ENCODE results near the gene HIF1A. TPM values are rescaled to one million over a fixed set of nuclear protein-coding genes. Genes with fewer than 3 reads are reported as not detected.
"Not testable (repeated sequence)": the region's sequence is repeated elsewhere in the genome, so short reads cannot be mapped to it uniquely, and the experiment has no call there.

Gene HIF1A
- total RNA-seq, 1 donor from 2014 or later = 128 TPM

- DNase-seq (ENCODE audit: low read depth in 2 of 2) = not testable (repeated sequence)
Observed at GRCh38 chr14:61746346-61746745, 51.0 kb downstream of the HIF1A start.

GRCh38 chr14:61746881-61747280 lies 51.6 kb downstream of the HIF1A start:
- no peak for DNase-seq (ENCODE audit: low read depth in 2 of 2)

- no peak for DNase-seq (ENCODE audit: low read depth in 2 of 2)
Observed at GRCh38 chr14:61747342-61747741, 52.0 kb downstream of the HIF1A start.

GRCh38 chr14:61749264-61749663 lies 54.0 kb downstream of the HIF1A start:
- DNase-seq (ENCODE audit: low read depth in 2 of 2) = peak in 1 of 2 donors; percentile 26

- peak; percentile 28 to 36 for DNase-seq (ENCODE audit: low read depth in 2 of 2)
Observed at GRCh38 chr14:61749867-61750266, 54.6 kb downstream of the HIF1A start.

GRCh38 chr14:61750708-61751474 lies 55.6 kb downstream of the HIF1A start:
- DNase-seq (ENCODE audit: low read depth in 2 of 2) = peak; percentile 81 to 86

- no peak for DNase-seq (ENCODE audit: low read depth in 2 of 2)
Observed at GRCh38 chr14:61751475-61751989, 56.2 kb downstream of the HIF1A start.

GRCh38 chr14:61752626-61753025 lies 57.3 kb downstream of the HIF1A start:
- DNase-seq (ENCODE audit: low read depth in 2 of 2) = no peak

GRCh38 chr14:61753631-61754030 lies 58.3 kb downstream of the HIF1A start:
- DNase-seq (ENCODE audit: low read depth in 2 of 2) = no peak

GRCh38 chr14:61754627-61755381 lies 59.5 kb downstream of the HIF1A start:
- DNase-seq (ENCODE audit: low read depth in 2 of 2) = no peak

- DNase-seq (ENCODE audit: low read depth in 2 of 2) = peak in 1 of 2 donors; percentile 10
Observed at GRCh38 chr14:61755382-61755742, 60.0 kb downstream of the HIF1A start.

GRCh38 chr14:61756135-61756534 lies 60.8 kb downstream of the HIF1A start:
- no peak for DNase-seq (ENCODE audit: low read depth in 2 of 2)

- no peak for DNase-seq (ENCODE audit: low read depth in 2 of 2)
Observed at GRCh38 chr14:61759878-61760277, 64.6 kb downstream of the HIF1A start.

- no peak for DNase-seq (ENCODE audit: low read depth in 2 of 2)
Observed at GRCh38 chr14:61761557-61761956, 66.2 kb downstream of the HIF1A start.

GRCh38 chr14:61761959-61762786 lies 66.9 kb downstream of the HIF1A start, which contains the start of gene SNAPC1:
Gene SNAPC1, plus strand, starts transcription at chr14:61762420. Its CDS starts 41 bp downstream, at chr14:61762461.
- peak; percentile 98 for DNase-seq (ENCODE audit: low read depth in 2 of 2)

GRCh38 chr14:61764342-61765122 lies 69.2 kb downstream of the HIF1A start:
- DNase-seq (ENCODE audit: low read depth in 2 of 2) = no peak

GRCh38 chr14:61765225-61765943 lies 70.1 kb downstream of the HIF1A start:
- DNase-seq (ENCODE audit: low read depth in 2 of 2) = peak; percentile 11 to 51

GRCh38 chr14:61766151-61766550 lies 70.8 kb downstream of the HIF1A start:
- no peak for DNase-seq (ENCODE audit: low read depth in 2 of 2)

GRCh38 chr14:61768240-61768639 lies 72.9 kb downstream of the HIF1A start:
- DNase-seq (ENCODE audit: low read depth in 2 of 2) = no peak

GRCh38 chr14:61769893-61770292 lies 74.6 kb downstream of the HIF1A start:
- no peak for DNase-seq (ENCODE audit: low read depth in 2 of 2)
